Muscle of arm (tissue), 12 donors: Measurements from ENCODE around the gene ADARB2. TPM values are rescaled to one million over a fixed set of nuclear protein-coding genes. Genes with fewer than 3 reads are reported as not detected.

Experiments used
- DNase-seq: peaks from one replicate; pipeline ENCODE4 v3.0.0-alpha.2; 2013
- polyA plus RNA-seq, 12 donors: library from polyadenylated mRNA; unstranded; fragments of 120-200 nt; gene quantifications; one replicate each; pipeline ENCODE4 v1.2.1, GENCODE V29; 2013; ENCODE audit not compliant: insufficient read length in 12 of 12

ADARB2 gene
- polyA plus RNA-seq, 12 donors: 0.07 to 0.48 (median 0.32) TPM; not detected in 2

DNA sequence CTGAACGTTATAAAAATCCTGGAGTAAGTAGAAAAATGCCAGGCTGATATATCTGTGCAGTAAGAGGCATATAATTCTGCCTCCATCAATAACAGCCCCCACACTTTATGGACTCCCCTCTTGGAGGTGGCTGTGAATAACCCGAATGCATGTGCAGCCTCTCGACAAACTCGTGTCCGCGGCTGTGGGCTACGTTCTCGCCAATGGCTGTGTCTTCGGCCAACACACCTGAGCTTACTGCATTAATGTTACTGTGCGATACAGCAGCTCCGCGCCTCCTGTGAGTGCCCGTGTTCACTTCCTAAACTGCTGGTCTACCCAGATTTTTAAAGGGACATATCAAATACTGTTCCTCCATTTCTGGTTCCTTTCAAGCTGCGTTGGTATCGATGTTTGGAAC, 209.4 kb downstream of the ADARB2 start:
- DNase-seq: no peak

DNA sequence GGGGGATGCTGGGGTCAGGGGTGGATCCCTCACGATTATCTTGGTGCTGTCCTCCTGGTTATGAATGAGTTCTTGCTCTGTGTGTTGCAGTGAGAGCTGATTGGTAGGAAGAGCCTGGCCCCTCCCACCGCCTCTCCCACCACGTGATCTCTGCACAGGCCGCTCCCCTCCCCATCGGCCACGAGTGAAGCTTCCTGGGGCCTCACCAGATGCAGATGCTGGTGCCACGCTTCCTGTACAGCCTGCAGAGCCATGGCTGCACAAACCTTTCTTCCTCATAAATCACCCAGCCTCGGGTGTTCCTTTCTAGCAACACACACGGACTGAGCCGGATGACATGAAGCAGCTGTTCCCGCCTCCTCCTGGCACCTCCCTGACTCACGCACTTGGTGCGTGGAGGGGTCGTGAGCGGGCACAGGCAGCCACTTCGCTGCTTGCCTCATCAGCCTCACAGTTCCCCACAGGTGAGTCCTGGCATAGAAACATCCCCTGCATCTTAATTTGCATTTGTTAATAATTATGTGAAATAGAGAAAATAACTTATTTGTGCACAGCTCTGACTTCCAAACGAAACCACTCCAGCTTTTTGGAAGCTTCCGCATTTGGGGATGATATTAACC, 210.8 kb downstream of the ADARB2 start:
- no peak for DNase-seq

DNA sequence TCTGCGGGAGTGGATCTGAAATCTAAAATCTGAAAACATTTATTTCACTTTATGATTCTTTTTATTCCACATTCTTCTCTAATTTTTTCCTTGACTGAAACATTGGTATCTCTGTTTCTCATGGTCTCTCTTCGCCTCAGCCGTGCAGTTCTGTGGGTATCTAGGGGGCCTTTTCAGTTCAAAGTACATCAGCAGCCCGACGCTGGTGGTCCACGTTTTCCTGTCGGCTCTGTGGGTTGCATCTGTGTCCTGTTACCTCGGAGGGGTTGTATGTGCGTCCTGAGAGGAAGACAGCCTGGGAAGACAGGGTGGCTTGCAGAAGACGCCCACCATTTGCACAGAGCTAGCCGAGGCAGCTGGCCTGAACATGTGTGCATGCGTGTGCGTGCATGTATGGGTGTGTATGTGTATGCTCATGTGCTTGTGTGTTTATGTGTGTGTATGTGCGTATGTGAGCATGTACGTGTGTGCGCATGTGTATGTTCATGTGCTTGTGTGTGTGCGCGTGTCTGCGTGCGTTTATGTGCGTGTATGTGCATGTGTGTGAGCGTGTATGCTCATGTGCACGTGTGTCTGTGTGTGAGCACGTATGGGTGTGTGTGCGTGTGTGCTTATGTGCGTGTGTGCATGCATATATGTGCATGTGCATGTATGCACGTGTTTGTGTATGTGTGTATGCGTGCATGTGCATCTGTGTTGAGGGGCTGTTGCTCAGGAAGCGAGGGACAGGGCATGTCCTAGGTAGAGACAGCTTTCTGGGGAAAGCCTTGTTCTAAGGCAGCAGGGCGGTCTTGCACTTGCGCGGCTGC, 211.8 kb downstream of the ADARB2 start:
- no peak for DNase-seq

DNA sequence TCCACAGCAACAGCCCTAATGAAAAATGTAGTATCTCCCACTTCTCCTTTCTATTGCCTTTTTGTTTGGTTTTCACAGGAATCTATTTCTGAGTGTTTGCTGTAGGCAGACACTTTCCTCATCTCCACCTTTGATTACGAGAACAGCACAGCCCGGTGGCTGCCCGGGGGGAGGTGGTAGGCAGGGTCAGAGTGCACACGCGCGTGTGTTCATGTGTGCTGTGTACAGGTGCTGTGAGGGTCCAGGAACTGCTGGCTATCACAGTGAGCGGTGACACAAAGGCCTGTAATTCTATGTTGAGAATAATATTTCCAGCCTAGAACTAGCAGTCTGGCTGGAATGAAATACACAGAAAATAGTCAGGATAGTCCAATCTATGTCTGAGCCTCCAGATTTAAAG, 212.8 kb downstream of the ADARB2 start:
- DNase-seq: no peak

DNA sequence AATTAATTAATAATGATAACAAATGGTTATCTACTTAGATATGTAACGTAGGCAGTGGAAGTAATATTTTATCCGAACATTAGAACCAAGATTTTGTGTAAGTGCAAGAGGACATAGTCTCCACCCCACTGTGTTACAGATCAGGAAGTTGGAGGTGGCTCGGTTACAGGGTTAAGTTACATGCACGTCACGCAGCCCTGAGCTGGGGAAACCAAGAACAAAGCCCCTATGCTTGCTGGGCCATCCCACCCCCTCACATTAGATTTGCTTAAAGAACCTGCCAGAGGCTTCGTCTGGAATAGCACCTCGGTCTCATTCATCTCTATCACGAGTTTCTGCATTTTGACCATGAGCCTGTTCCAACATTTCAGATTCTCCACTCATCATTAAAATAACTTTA, 214.1 kb downstream of the ADARB2 start:
- no peak for DNase-seq

DNA sequence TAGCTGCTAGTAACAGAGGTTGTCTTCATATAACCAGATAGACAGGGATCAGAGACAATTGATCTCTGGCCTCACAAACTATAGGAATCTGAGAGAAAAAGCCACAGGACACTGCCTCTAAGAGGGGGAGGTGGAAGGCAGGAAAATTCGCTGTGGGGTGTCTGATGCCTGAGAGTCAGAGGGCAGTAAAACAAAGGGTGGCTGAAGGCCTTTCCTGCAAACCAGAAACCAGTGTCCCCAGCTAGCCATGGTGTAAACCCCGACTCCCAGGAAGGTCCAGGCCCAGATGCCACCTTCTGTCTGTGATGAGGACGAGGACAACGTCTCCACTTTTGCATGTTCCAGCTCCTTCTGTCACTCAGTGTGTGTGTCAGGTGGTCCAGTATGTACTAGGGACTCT, 215.1 kb downstream of the ADARB2 start:
- no peak for DNase-seq

DNA sequence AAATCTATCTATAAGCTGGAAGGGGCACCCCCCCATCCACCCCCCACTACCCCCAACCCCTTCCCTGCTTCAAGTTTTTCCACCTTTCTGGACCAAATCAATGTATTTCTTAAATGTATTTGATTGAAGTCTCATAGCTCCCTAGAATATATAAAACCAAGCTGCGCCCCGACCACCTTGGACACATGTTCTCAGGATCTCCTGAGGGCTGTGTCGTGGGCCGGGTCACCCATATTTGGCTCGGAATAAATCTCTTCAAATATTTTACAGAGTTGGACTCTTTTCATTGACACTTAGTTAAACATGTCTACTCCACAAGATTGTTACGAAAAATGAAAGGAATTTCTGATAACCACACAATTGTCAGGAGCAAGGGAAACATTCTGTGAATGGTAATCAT, 215.6 kb downstream of the ADARB2 start:
- no peak for DNase-seq

DNA sequence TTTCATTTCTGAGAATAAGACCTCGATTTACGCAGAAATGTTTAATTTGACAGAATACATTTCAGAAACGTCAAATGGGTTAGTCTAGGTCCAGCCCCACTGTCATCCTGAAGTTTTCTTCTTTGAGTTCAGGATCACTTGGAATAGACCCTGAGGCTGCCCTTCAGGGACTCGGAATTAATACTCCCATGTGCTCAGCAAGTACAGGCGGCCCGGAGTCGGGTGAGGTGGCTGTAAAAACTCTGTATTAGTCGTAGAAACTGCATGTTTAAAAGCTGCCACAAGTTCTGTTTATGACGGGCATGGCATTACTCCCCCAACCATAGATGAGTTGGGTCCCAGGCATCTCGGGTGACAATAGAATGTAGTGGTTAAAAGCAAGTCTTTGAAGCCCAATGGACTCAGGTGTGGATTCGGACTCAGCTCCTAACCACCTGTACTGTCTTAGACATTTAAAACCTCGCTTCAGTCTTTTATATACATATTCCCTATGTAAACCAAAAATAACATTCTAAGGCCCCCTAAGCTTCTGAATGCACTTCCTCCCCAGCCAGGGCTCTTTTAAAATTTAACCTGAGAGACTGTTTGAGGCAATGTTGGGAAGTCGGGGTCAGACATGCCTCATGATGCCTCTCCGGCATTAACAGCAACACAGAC, 216.3 kb downstream of the ADARB2 start:
- DNase-seq: no peak

DNA sequence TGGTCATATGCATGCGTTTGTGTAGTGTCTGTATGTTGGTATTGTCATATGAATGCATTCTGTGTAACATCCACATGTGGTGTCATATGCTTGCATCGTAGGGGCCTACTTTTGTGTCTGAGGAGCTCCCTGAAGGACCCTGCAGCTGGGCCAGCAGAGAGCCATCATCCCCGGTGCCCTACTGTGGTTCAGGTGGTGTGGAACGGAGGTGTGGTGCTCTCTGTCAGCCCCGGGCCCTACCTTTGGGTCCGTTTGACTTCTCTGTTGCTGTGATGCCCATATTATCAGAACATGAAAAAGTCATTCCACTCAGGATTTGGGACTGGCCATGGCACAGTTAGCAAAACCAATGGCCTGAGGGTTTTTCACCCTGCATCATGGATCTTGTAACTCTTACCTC, 217.9 kb downstream of the ADARB2 start:
- no peak for DNase-seq

DNA sequence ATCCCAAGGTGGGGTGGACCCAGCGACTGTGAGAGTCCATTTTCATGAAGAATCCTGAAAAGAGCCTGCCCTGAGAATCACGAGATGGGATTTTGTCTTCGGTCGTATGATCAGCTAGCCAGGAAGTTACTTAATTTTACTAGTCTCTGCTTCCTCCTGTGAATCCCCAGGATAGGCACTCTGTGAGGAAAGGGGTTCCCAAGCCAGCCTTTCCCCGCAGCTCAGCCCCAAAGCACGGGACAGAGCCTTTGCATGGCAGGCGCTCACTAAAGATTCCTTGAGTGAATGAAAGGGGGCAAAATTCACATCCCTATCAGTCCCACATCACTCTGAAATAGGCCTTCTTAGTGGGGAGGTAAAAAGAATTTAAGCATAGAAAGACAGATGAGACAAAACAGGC, 219.6 kb downstream of the ADARB2 start:
- no peak for DNase-seq

DNA sequence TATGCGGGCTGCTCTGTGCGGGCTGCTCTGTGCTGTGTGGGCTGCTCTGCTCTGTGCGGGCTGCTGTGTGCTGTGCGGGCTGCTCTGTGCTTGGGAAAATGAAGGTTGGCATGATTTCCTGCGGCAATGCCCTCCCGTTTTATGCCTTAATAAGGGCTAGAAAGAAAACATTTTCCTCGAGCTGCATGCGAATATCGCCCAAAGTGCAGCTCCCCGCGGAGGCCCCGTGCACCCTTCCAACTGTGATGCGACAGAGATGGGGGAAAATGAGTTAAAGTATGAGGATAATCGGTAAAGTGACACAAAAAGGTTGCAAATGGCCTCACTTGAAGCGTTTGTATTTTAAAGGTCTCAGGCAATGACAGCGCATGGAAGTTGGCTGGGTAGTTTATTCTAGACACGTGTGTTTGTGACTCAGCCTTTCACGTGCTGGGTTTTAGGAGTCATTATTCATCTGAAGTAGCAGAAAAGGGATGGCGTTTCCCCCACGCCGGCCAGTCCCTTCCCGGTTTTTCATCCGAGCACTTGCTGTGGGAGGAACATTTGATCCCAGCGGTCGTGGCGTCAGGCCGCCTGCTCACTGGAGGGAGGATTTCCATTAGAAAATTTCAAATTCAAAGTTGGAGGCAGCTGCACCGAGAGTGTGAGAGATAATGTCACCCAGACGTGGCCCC, 220.7 kb downstream of the ADARB2 start:
- DNase-seq: no peak

DNA sequence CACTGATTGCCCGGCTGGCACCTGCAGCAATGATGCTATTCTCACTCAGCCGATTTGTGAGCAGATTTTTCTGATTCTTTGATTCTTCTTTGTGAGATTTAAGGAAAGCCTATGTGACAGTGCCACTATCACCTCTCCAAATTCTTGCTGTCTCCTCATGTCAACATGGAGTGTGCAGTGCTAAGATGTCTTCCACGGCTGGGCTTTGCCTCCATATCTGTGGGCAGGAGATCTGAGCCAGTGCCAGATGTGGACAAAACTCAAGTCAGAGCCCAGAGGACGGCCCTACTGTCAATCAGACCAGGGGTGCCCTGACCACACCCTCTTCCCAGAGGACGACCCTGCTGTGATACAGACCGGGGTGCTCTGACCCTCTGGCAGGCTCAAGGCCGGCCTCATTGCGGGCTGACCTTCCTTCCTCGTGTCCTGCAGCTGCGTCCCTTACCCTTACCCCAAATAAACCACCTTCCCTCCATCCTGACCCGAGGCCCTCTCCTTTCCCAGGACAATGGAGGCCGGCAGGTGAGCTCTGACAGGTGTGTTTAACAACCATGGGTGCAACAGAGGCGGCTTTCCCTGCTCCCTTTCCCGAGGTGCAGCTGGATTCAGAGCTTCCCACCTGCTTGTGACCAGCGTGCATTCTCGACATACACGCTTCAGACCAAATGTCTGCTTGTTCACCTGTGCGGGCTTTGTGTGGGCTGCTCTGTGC, 221.4 kb downstream of the ADARB2 start:
- DNase-seq: no peak

DNA sequence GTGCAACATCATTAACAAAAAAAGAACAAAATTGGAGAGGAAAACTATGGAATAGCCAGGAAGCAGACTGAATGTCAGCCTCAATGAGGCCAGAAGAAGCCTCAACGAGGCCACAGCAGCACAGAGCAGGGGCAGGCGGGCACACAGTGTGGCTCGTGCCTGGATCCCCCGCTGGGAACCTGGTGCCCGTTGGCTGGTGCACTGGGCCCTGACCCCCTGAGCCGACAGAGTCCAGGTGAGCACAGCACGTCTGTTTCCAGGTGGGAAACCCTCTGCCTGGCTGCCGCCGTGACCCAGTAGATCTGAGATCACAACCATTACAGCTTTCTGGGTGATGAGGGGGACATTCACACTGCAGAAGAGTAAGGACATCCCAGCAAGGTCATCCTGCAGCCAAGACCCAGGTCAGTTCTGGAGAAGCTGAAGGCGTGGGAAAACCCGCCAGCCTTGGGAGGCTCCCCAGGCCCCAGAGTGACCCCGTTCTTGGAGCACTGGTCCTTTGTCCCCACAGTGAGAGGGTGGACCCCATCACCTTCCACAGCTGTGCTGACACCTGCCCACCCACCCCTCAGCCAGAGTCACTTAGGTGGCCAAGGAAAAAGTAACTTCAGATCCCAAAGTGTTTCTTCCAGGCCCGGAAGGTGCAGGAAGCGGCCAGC, 222.1 kb downstream of the ADARB2 start:
- no peak for DNase-seq

DNA sequence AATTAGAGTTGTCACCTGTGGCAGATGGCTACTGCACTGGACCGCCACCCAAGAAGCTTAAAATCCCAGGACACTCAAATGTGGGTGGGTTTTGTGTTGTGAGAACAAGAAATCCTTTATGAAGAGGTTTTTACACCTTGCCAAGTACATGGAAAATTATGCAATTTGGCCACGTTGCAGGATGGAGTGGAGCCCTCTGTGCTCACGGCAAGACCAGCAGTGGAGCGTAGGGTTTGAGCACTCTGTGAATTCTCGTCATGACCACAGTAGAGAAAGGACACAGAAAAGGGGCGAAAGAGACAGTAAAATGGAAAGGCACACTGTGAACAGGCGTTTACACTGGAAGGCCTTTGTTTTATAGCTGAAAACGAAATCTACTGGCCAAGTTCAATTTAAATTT, 222.6 kb downstream of the ADARB2 start:
- DNase-seq: no peak

DNA sequence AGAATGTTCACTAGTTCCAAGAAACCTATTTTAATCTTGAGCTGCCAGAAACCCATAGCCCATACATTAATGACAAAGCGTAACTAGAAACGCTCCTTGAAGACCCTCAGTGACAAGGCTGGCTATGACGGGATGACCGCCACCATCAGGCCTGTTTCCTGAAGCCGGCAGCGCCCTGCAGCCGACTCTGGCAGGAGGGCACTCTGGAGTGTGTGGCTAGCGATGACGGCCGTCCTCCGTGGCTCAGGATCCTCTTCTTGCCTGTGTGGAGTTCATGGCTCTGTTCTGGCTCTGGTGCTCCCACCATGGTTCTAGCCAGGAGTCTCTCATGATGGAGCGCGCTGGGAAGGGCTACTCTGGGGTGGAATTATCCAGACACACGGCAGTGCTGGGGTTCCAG, 224.1 kb downstream of the ADARB2 start:
- no peak for DNase-seq

DNA sequence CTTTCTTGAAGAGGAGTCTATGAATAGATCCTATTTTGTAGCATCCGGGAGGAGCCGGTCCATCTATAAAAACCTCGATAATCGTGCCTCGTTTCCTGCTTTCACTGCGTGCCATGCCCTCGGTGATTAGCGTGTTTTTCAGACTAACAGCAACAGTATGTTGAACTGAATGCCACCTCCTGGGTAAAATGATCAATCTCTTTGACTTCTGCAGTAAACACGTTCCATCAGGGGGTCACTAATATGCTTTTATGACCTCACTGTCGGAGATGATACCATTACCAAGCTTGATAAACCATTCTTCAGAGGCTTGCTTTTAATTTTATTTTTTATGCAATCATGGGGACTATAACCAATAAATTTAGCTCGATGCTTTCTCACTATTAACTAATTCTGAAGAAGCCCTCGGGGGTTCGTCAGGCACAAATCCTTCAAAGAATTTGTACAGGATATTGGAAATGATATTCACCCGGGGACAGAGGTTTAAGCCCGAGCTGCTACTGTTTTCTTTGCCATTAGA, 228.3 kb downstream of the ADARB2 start:
- no peak for DNase-seq

DNA sequence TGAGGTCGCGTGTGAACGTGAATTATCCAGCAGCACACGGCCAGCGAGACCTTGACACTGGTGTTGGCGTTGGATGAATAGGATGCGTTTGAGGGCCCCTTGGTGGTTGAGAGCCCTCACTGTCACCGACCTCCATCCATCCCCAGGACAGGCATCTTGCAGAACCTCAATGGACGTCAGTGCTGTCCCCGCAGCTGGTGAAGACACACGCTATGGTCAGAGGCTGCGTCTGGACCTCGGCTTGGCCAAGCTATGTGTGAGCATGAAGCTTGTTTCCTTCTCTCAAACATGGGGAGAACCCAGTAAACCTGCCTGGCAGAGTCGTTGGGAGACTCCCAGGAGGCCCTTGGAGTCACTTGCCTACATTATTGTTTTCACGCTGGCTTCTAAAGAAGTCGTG, 229.2 kb downstream of the ADARB2 start:
- no peak for DNase-seq

DNA sequence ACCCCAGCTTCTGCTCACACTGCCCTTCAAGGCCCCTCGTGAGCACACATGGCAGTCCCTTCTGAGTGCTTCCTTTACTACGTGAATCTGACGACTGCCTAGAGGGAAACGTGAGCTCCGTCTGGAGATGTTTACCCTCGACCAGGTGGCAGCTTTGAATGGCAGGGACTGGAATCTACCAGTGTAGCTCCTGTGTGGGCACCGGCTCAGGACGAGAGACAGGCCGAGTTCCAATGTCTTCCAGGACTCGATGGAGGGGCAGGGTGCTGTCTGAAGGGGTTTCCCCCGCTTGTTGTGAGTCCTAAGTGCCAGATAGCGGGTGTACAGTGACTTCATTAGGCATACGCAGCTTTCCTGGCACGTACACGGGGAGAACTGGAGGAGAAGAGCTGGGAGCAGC, 229.9 kb downstream of the ADARB2 start:
- no peak for DNase-seq

DNA sequence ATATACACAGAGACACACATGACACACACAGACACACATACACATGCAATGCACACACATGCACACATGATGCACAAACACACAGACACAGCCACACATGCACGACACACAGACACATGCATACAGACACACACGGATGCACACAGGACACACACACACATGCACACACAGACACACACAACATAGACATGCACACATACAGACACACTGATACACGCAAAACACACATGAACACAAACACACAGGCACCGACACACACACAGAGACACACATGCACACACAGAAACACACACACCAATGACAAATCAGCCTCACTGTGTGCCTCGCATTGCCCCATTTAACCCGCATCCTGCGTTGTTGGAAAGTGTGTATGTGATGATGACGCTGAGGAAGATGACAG, 232.4 kb downstream of the ADARB2 start:
- no peak for DNase-seq

DNA sequence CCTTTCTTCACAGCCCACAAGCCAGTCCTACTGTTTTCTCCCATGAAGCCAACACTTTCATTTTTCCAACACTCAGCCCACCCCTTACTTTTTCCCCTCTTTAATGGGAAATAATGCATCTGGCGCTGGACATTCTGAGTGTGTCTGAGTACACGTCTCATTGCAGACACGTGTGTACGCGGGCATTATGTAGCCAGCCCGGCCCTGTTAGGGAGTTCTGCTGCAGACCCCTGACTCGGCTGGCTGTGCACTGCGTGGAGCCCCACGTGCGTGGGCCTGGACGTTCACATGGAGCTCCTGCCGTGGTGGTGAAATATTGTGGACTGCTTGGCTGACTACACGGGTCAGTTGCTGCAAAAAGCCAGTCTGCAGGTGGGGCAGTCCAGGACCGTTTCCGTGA, 233.0 kb downstream of the ADARB2 start:
- no peak for DNase-seq

DNA sequence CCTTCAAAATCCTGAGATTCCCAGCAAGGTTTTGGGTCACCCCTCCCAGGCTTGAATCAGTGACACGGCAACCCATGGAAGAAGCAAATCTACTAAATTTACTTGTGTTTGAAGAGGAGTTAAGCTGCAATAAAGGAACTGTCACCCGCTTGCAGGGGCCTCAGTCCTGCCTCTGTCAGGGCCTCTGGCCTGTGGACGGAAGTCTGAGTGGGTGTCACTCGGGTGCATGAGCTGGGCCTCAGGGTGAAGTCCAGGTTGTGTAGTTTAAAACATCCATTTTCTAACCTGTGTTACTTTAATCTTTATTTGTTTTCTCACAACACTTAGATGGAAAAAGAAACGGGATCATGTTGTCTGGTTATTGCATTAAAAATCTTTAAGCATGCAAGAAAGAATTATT, 234.9 kb downstream of the ADARB2 start:
- DNase-seq: no peak
